Mesenchymal stem cell (in vitro differentiated cells and primary cell): ENCODE measurements around the gene RNU6-9.
"Not testable (repeated sequence)": the region's sequence is repeated elsewhere in the genome, so short reads cannot be mapped to it uniquely, and the experiment has no call there.

Source experiments
- DNase-seq: peaks from one replicate; pipeline ENCODE4 v3.0.0-alpha.2; 2013
- H2AFZ ChIP-seq: one replicate; pipeline ENCODE4 v1.6.1; 2013; ENCODE audit warnings: low read depth, mild to moderate bottlenecking, control low read depth, inconsistent platforms, low read length, moderate library complexity
- H2AK5ac ChIP-seq: 2 replicates; pipeline ENCODE4 v1.6.1; 2013; ENCODE audit warnings: low read length, moderate library complexity, mild to moderate bottlenecking, inconsistent platforms; ENCODE audit not compliant: severe bottlenecking
- H2BK120ac ChIP-seq: one replicate; pipeline ENCODE4 v1.6.1; 2013; ENCODE audit warnings: low read depth, mild to moderate bottlenecking, inconsistent platforms, low read length, moderate library complexity
- H2BK12ac ChIP-seq, 2 experiments: one replicate each; pipeline ENCODE4 v1.6.1; 2013; ENCODE audit warnings: inconsistent platforms in 2 of 2, low read length in 2 of 2, mild to moderate bottlenecking in 2 of 2, moderate library complexity in 2 of 2, control low read depth in 1 of 2
- H2BK15ac ChIP-seq: one replicate; pipeline ENCODE4 v1.6.1; 2013; ENCODE audit warnings: mild to moderate bottlenecking, low read depth, inconsistent platforms; ENCODE audit not compliant: poor library complexity, severe bottlenecking
- H2BK5ac ChIP-seq: 2 replicates; pipeline ENCODE4 v1.6.1; 2013; ENCODE audit warnings: low read depth, mild to moderate bottlenecking, low read length, control low read depth, inconsistent platforms; ENCODE audit not compliant: poor library complexity, severe bottlenecking
- H3K14ac ChIP-seq, 2 experiments: one replicate each; pipeline ENCODE4 v1.6.1; 2013; ENCODE audit warnings: inconsistent platforms in 2 of 2, low read length in 2 of 2, control low read depth in 1 of 2, mild to moderate bottlenecking in 1 of 2, moderate library complexity in 1 of 2
- H3K18ac ChIP-seq, 2 experiments: one replicate each; pipeline ENCODE4 v1.6.1; 2013; ENCODE audit warnings: inconsistent platforms in 2 of 2, low read length in 2 of 2, control low read depth in 1 of 2, low read depth in 1 of 2, mild to moderate bottlenecking in 1 of 2
- H3K23ac ChIP-seq, 2 experiments: one replicate each; pipeline ENCODE4 v1.6.1; 2013; ENCODE audit warnings: inconsistent platforms in 2 of 2, low read length in 2 of 2, mild to moderate bottlenecking in 2 of 2, moderate library complexity in 2 of 2, control low read depth in 1 of 2
- H3K27ac ChIP-seq: 2 replicates; pipeline ENCODE4 v1.5.1; 2013; ENCODE audit warnings: mild to moderate bottlenecking, moderate library complexity, low read length, control low read depth, inconsistent platforms; ENCODE audit not compliant: poor library complexity, severe bottlenecking
- H3K27me3 ChIP-seq, 2 experiments: 2 replicates each; pipeline versions ENCODE4 v1.6.1 to v1.7.0; 2013; ENCODE audit warnings: low read length in 2 of 2, mild to moderate bottlenecking in 2 of 2, moderate library complexity in 2 of 2, control low read depth in 1 of 2, inconsistent platforms in 1 of 2; ENCODE audit not compliant: control insufficient read depth in 1 of 2, insufficient read depth in 1 of 2
- H3K36me3 ChIP-seq, 2 experiments: 2 replicates each; pipeline versions ENCODE4 v1.6.1 to v1.7.0; 2013; ENCODE audit warnings: low read length in 2 of 2, control low read depth in 1 of 2, inconsistent platforms in 1 of 2, low read depth in 1 of 2, mild to moderate bottlenecking in 1 of 2; ENCODE audit not compliant: insufficient read depth in 2 of 2, control insufficient read depth in 1 of 2
- H3K4ac ChIP-seq, 2 experiments: one replicate each; pipeline ENCODE4 v1.6.1; 2013; ENCODE audit warnings: inconsistent platforms in 2 of 2, low read length in 2 of 2, mild to moderate bottlenecking in 2 of 2, moderate library complexity in 2 of 2, control low read depth in 1 of 2, low read depth in 1 of 2
- H3K4me1 ChIP-seq: 2 replicates; pipeline ENCODE4 v1.6.1; 2013; ENCODE audit warnings: low read depth, low read length, control low read depth; ENCODE audit not compliant: control insufficient read depth, insufficient read depth
- H3K4me2 ChIP-seq: 2 replicates; pipeline ENCODE4 v1.6.1; 2013; ENCODE audit warnings: low read length, mild to moderate bottlenecking, inconsistent platforms; ENCODE audit not compliant: poor library complexity, severe bottlenecking
- H3K4me3 ChIP-seq, 2 experiments: 2 replicates each; pipeline versions ENCODE4 v1.5.1 to v1.7.0; 2013; ENCODE audit warnings: low read length in 2 of 2, mild to moderate bottlenecking in 2 of 2, control low read depth in 1 of 2, low read depth in 1 of 2; ENCODE audit not compliant: insufficient read depth in 1 of 2
- H3K79me1 ChIP-seq: replicated peaks from 2 replicates; pipeline ENCODE4 v1.6.1; 2013; ENCODE audit warnings: mild to moderate bottlenecking, control low read depth, low read length, inconsistent platforms; ENCODE audit not compliant: poor library complexity, severe bottlenecking
- H3K9ac ChIP-seq: 2 replicates; pipeline ENCODE4 v1.7.0; 2013; ENCODE audit warnings: mild to moderate bottlenecking, low read length, moderate library complexity
- H3K9me3 ChIP-seq: 2 replicates; pipeline ENCODE4 v1.7.0; 2013; ENCODE audit warnings: mild to moderate bottlenecking, low read length; ENCODE audit not compliant: control insufficient read depth
- H4K8ac ChIP-seq: one replicate; pipeline ENCODE4 v1.6.1; 2013; ENCODE audit warnings: inconsistent platforms, mild to moderate bottlenecking, low read length, moderate library complexity
- H4K91ac ChIP-seq: one replicate; pipeline ENCODE4 v1.6.1; 2013; ENCODE audit warnings: mild to moderate bottlenecking, low read length, inconsistent platforms
- WGBS: methylation state at CpG from one replicate; pipeline ENCODE4 v1.1.7; 2013; ENCODE audit warnings: mixed read lengths; 5-methylcytosine and 5-hydroxymethylcytosine counted together

Gene RNU6-9

DNA sequence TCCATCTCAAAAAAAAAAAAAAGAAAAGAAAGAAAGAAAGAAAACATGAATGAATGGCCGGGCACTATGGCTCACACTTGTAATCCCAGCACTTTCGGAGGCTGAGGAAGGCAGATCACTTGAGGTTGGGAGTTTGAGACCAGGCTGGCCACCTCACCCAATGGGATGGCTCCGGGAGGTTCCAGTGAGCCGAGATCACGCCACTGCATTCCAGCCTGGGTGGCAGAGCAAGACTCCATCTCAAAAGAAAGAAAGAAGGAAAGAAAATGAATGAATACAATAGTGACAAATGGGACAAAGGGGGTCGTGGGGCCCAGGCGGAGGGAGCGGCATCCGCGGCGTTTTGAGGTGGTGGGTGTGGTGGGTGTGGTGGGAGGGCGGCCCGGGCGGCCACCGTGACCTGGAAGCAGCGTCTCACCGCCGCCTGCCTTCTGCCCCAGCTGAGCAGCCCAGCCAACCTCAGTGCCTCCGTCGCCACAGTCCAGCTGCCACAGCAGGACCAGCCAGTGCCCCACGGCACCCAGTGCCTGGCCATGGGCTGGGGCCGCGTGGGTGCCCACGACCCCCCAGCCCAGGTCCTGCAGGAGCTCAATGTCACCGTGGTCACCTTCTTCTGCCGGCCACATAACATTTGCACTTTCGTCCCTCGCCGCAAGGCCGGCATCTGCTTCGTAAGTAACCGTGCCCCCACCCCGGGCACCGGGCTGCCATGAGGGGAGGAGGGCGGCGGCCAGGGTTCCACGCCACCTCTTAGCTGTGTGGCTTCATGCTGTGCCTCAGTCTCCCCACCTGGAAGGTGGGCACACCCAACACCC, 47.4 kb upstream of the RNU6-9 start:
- peaks cover 0 to 6% of the 10 kb centered on the region in 2 experiments for H3K36me3 ChIP-seq
- H2BK15ac ChIP-seq: no peak overlapping the region
- no peak overlapping the region for H3K27ac ChIP-seq
- no peak overlapping the region for H2AK5ac ChIP-seq
- DNase-seq: no peak
- H3K9me3 ChIP-seq: no peaks in the 10 kb centered on the region
- peak overlapping the region; percentile 21 for H4K91ac ChIP-seq
- peaks cover 24% of the 10 kb centered on the region for H3K4me1 ChIP-seq
- H3K14ac ChIP-seq: no peak overlapping the region
- H2BK12ac ChIP-seq: no peak overlapping the region
- no peaks in the 10 kb centered on the region for H3K79me1 ChIP-seq
- no peak overlapping the region for H2AFZ ChIP-seq
- no peak overlapping the region for H3K9ac ChIP-seq
- H3K4me2 ChIP-seq: no peak overlapping the region
- 78% methylated on average over 36 of the region's 37 CpGs for WGBS
- no peak overlapping the region for H4K8ac ChIP-seq
- H2BK5ac ChIP-seq: no peak overlapping the region
- H3K18ac ChIP-seq: peak overlapping the region in 1 of 2 experiments; percentile 14
- peaks cover 35 to 60% of the 10 kb centered on the region in 2 experiments for H3K27me3 ChIP-seq
- H2BK120ac ChIP-seq: no peak overlapping the region
- no peak overlapping the region for H3K4me3 ChIP-seq
- H3K23ac ChIP-seq: no peak overlapping the region
- no peak overlapping the region for H3K4ac ChIP-seq

DNA sequence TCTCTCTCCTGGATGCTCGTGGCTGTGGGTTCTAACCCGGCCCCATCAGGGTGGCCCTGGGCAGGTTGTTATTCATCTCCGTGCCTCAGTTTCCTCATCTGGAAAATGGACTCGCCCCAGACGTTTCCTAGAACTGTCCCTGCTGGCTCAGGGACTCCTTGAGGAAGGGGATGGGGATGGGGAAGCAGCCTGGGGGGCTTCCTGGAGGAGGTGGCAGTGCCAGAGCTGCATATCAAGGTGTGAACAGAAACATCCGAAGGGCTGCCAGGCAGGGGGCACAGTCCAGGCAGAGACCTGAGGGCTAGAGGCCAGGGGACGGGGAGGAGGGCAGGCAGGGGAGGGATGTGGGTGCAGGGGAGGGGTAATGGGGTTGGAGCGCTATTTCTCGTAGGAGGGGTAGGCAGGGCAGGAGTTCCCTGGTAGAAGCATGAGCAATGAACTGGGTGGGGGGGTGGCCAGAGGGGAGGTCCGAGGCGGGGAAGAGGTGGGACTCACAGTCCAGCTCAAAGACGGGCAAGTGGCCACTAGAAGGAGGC, 44.8 kb upstream of the RNU6-9 start:
- Histone ChIP-seq H3K4me3 (no peak overlapping the region), H3K27ac (no peak overlapping the region), H3K79me1 (no peaks in the 10 kb centered on the region), H2BK12ac (no peak overlapping the region), H2BK15ac (no peak overlapping the region), H3K4me1 (peaks cover 20% of the 10 kb centered on the region), H3K9me3 (no peaks in the 10 kb centered on the region), H3K18ac (no peak overlapping the region), H3K27me3 (peaks cover 25 to 45% of the 10 kb centered on the region in 2 experiments), H2BK5ac (no peak overlapping the region), H3K4ac (no peak overlapping the region), H4K8ac (no peak overlapping the region), H3K36me3 (peaks cover 0 to 5% of the 10 kb centered on the region in 2 experiments), H3K23ac (no peak overlapping the region), H2AFZ (no peak overlapping the region), H3K4me2 (no peak overlapping the region), H2BK120ac (no peak overlapping the region), H4K91ac (no peak overlapping the region), H3K9ac (no peak overlapping the region), H3K14ac (no peak overlapping the region), H2AK5ac (no peak overlapping the region)
- DNase-seq: no peak
- WGBS: 71% methylated on average over 12 of the region's 12 CpGs

DNA sequence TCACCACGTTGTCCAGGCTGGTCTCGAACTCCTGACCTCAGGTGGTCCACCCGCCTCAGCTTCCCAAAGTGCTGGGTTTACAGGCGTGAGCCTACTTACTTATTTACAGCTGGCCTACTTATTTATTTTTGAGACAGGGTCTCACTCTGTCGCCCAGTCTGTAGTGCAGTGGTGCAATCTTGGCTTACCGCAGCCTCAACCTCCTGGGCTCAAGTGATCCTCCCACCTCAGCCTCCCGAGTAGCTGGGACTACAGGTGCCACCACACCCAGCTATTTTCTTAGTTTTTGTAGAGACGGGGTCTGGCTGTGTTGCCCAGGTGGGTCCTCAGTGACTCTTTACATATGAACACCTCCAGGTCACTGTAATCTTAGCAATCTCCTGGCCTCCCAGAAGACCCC, 44.1 kb upstream of the RNU6-9 start:
- Histone ChIP-seq H3K27me3 (peaks cover 20 to 40% of the 10 kb centered on the region in 2 experiments), H3K4me1 (peaks cover 15% of the 10 kb centered on the region), H2BK120ac (peak overlapping the region; percentile 5)
- H2AFZ ChIP-seq, H2BK15ac ChIP-seq, H3K36me3 ChIP-seq, H2BK12ac ChIP-seq, H3K9me3 ChIP-seq, H3K14ac ChIP-seq, H3K9ac ChIP-seq, H3K23ac ChIP-seq, H3K4me2 ChIP-seq, DNase-seq, H3K18ac ChIP-seq, H3K4ac ChIP-seq, H4K8ac ChIP-seq, H3K4me3 ChIP-seq, H2AK5ac ChIP-seq, H3K27ac ChIP-seq, H4K91ac ChIP-seq, H2BK5ac ChIP-seq, H3K79me1 ChIP-seq: not testable (repeated sequence)
- 90% methylated on average over 8 of the region's 8 CpGs for WGBS

DNA sequence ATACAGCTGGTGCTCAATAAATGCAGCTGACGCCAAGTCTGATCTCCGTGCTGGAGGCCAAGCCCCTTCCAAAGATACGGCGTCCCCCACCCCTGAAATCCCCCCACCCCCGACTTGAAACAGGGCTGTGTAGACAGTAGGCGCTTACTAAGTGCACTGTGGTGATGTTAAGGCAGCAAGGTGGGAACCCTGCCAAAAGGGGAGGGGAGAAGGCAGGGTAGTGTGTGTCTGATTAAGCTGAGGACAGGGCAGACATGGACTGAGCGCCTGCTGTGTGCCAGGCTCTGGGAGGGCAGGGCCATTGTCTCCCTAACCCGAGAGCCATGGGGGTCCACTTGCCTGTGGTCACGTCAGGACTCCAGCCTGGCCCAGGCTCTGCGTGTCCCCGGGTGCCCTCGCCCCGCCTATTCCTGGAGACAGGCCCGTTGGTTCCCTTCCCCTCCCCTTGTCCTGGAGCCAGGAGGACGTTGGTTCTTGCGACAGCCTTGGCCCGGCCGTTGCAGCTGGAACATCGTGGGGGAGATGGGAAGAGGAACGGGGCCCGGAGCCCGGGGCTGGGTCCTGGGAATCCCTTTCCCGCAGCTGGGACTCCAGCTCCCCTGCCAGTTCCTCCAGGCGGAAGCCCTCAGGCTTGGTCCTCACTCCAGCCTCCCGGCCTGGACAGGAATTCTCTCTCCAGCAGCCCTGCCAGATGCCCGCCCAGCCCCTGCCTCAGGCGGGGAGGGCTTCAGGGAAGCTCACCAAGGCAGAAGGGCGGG, 42.9 kb upstream of the RNU6-9 start:
- H3K9me3 ChIP-seq: no peaks in the 10 kb centered on the region
- H3K14ac ChIP-seq: no peak overlapping the region
- no peaks in the 10 kb centered on the region for H3K79me1 ChIP-seq
- peak overlapping the region in 1 of 2 experiments; percentile 61 for H3K4me3 ChIP-seq
- H2AFZ ChIP-seq: no peak overlapping the region
- no peak overlapping the region for H3K4me2 ChIP-seq
- no peak overlapping the region for H3K23ac ChIP-seq
- peak; percentile 91 for DNase-seq
- H3K18ac ChIP-seq: peak overlapping the region; percentile 69 to 72
- peaks cover 12% of the 10 kb centered on the region for H3K4me1 ChIP-seq
- H3K27me3 ChIP-seq: peaks cover 14 to 31% of the 10 kb centered on the region in 2 experiments
- peak overlapping the region; percentile 77 for H3K9ac ChIP-seq
- H2BK15ac ChIP-seq: peak overlapping the region; percentile 73
- peak overlapping the region in 1 of 2 experiments; percentile 52 for H3K4ac ChIP-seq
- no peak overlapping the region for H2BK120ac ChIP-seq
- peak overlapping the region; percentile 57 for H4K91ac ChIP-seq
- H2BK5ac ChIP-seq: no peak overlapping the region
- H3K36me3 ChIP-seq: no peaks in the 10 kb centered on the region
- H2AK5ac ChIP-seq: no peak overlapping the region
- peak overlapping the region; percentile 78 for H4K8ac ChIP-seq
- H2BK12ac ChIP-seq: peak overlapping the region; percentile 51 to 57
- 38% methylated on average over 26 of the region's 28 CpGs for WGBS
- H3K27ac ChIP-seq: no peak overlapping the region
